ENCODE results near the gene EXO1. TPM values are rescaled to one million over a fixed set of nuclear protein-coding genes. Genes with fewer than 3 reads are reported as not detected.

EXO1 gene
- polyA plus RNA-seq, 1 donor (not counting 4 experiments of a cell fraction or from before 2014, with no cell fraction given) = 5.4 TPM

- DNase-seq (ENCODE audit: low read depth, low spot score) (no peak), FAIRE-seq (no peak)
- no peak for TF ChIP-seq EZH2 (IDR thresholded peaks at IDR 0.05; ENCODE audit: low read length)
- no peak for TF ChIP-seq CTCF (optimal IDR thresholded peaks at IDR 0.05 in 1 of 3, IDR thresholded peaks at IDR 0.05 in 1 of 3, conservative IDR thresholded peaks at IDR 0.05 in 1 of 3; ENCODE audit: extremely low read depth in 1 of 3, insufficient read depth in 2 of 3, low read length in 3 of 3)
- Histone ChIP-seq H3K27ac (ENCODE audit: control insufficient read depth, insufficient read depth, low read length) (no peak overlapping the region), H3K4me2 (ENCODE audit: control insufficient read depth, extremely low read depth, insufficient read depth, low read depth, low read length) (no peak overlapping the region), H3K4me3 (ENCODE audit: control insufficient read depth in 2 of 3, extremely low read depth in 1 of 3, insufficient read depth in 2 of 3, low read depth in 1 of 3, low read length in 3 of 3) (no peak overlapping the region), H3K9ac (ENCODE audit: control insufficient read depth, extremely low read depth, insufficient read depth, low read length) (no peak overlapping the region), H3K27me3 (ENCODE audit: control insufficient read depth, extremely low read depth, insufficient read depth, low read length) (no peaks in the 10 kb centered on the region), H3K9me1 (ENCODE audit: control insufficient read depth, extremely low read depth, insufficient read depth, low read length) (no peaks in the 10 kb centered on the region), H3K4me1 (ENCODE audit: control insufficient read depth, extremely low read depth, insufficient read depth, low read length) (peaks cover 27% of the 10 kb centered on the region), H4K20me1 (ENCODE audit: control insufficient read depth, extremely low read depth, insufficient read depth, low read length) (no peaks in the 10 kb centered on the region), H3K79me2 (ENCODE audit: control insufficient read depth, insufficient read depth, low read length) (peaks cover 17% of the 10 kb centered on the region), H3K36me3 (ENCODE audit: control insufficient read depth in 2 of 2, extremely low read depth in 1 of 2, insufficient read depth in 2 of 2, low read length in 2 of 2) (no peaks in the 10 kb centered on the region), H2AFZ (ENCODE audit: control insufficient read depth, low read length) (no peak overlapping the region), H3K9me3 (ENCODE audit: control insufficient read depth, low read depth, low read length) (no peaks in the 10 kb centered on the region)
- dilution Hi-C loops (cut with MboI; ENCODE audit: extremely low pct_ligation_motif_present, low sequenced_read_pairs) = loop anchor here (25.0 kb wide), 1 partner anchor 234 kb away; no protein-coding TSS in a partner anchor
Measured at GRCh38 chr1:241846375-241846774, 1.6 kb upstream of the EXO1 start.

GRCh38 chr1:241846862-241847539 is 1.0 kb upstream of the EXO1 start:
- Histone ChIP-seq H3K4me2 (ENCODE audit: control insufficient read depth, extremely low read depth, insufficient read depth, low read depth, low read length) (peak overlapping the region; percentile 74), H3K9ac (ENCODE audit: control insufficient read depth, extremely low read depth, insufficient read depth, low read length) (peak overlapping the region; percentile 89), H3K27ac (ENCODE audit: control insufficient read depth, insufficient read depth, low read length) (peak overlapping the region; percentile 84)

More at GRCh38 chr1:241846862-241847539, 1.0 kb upstream of the EXO1 start:
- dilution Hi-C loops (cut with MboI; ENCODE audit: extremely low pct_ligation_motif_present, low sequenced_read_pairs) = loop anchor here (25.0 kb wide), 1 partner anchor 235 kb away; no protein-coding TSS in a partner anchor
- H3K27me3 ChIP-seq (ENCODE audit: control insufficient read depth, extremely low read depth, insufficient read depth, low read length) = no peaks in the 10 kb centered on the region
- no peak for TF ChIP-seq CTCF (optimal IDR thresholded peaks at IDR 0.05 in 1 of 3, IDR thresholded peaks at IDR 0.05 in 1 of 3, conservative IDR thresholded peaks at IDR 0.05 in 1 of 3; ENCODE audit: extremely low read depth in 1 of 3, insufficient read depth in 2 of 3, low read length in 3 of 3)
- H3K4me3 ChIP-seq (ENCODE audit: control insufficient read depth in 2 of 3, extremely low read depth in 1 of 3, insufficient read depth in 2 of 3, low read depth in 1 of 3, low read length in 3 of 3) = peak overlapping the region; percentile 77 to 96 (median 92)
- peak; percentile 17 for FAIRE-seq
- DNase-seq (ENCODE audit: low read depth, low spot score) = no peak
- no peaks in the 10 kb centered on the region for H4K20me1 ChIP-seq (ENCODE audit: control insufficient read depth, extremely low read depth, insufficient read depth, low read length)
- H3K79me2 ChIP-seq (ENCODE audit: control insufficient read depth, insufficient read depth, low read length) = peaks cover 17% of the 10 kb centered on the region
- H3K9me3 ChIP-seq (ENCODE audit: control insufficient read depth, low read depth, low read length) = no peaks in the 10 kb centered on the region
- H3K36me3 ChIP-seq (ENCODE audit: control insufficient read depth in 2 of 2, extremely low read depth in 1 of 2, insufficient read depth in 2 of 2, low read length in 2 of 2) = peaks cover 0 to 2% of the 10 kb centered on the region in 2 experiments
- peaks cover 27% of the 10 kb centered on the region for H3K4me1 ChIP-seq (ENCODE audit: control insufficient read depth, extremely low read depth, insufficient read depth, low read length)
- peak overlapping the region; percentile 98 for H2AFZ ChIP-seq (ENCODE audit: control insufficient read depth, low read length)
- H3K9me1 ChIP-seq (ENCODE audit: control insufficient read depth, extremely low read depth, insufficient read depth, low read length) = no peaks in the 10 kb centered on the region

All from keratinocyte (primary cell).